Vagina (tissue), 2 donors: ENCODE measurements around the gene F8. TPM values are rescaled to one million over a fixed set of nuclear protein-coding genes. Genes with fewer than 3 reads are reported as not detected.

Source experiments
- DNase-seq, 2 donors: peaks; one replicate each; pipeline ENCODE4 v3.0.0-alpha.2; 2017; ENCODE audit errors: extremely low spot score in 2 of 2
- H3K27ac ChIP-seq: fragments of 200-600 bp; sonication (generic); one replicate; pipeline ENCODE4 v1.5.1; 2019
- H3K27me3 ChIP-seq: fragments of 200-600 bp; sonication (generic); one replicate; pipeline ENCODE4 v1.5.1; 2019
- H3K36me3 ChIP-seq, 2 donors: fragments of 200-600 bp; sonication (generic); one replicate each; pipeline ENCODE4 v1.5.1; 2017 to 2019
- H3K4me1 ChIP-seq: fragments of 200-600 bp; sonication (generic); one replicate; pipeline ENCODE4 v1.5.1; 2019
- H3K4me3 ChIP-seq, 2 donors: fragments of 200-600 bp; sonication (generic); 1 replicate in 1 of 2; 2 replicates in 1 of 2; pipeline ENCODE4 v1.5.1; 2016 to 2019
- H3K9me3 ChIP-seq: fragments of 200-600 bp; sonication (generic); one replicate; pipeline ENCODE4 v1.5.1; 2019
- POLR2A ChIP-seq, 2 donors: fragments of 450-650 bp; IDR thresholded peaks; one replicate each; pipeline ENCODE4 v1.6.1; 2017; ENCODE audit warnings: antibody characterized with exemption in 2 of 2, mild to moderate bottlenecking in 2 of 2, moderate library complexity in 2 of 2
- POLR2AphosphoS5 ChIP-seq, 2 donors: sonication (generic); formaldehyde crosslinking; IDR thresholded peaks; one replicate each; pipeline ENCODE4 v1.9.0; 2017; ENCODE audit warnings: antibody characterized with exemption in 2 of 2, mild to moderate bottlenecking in 2 of 2, low read depth in 1 of 2; ENCODE audit not compliant: insufficient read depth in 1 of 2
- intact Hi-C: fragments of 100-400 bp; cut with DNase I; formaldehyde crosslinking; loops from one replicate; pipeline ENCODE4 v1.15.1; 2023
- total RNA-seq: library from RNA; depleted of rRNA; stranded (reverse); fragments of >200 nt; gene quantifications from one replicate; pipeline ENCODE4 v1.2.3, GENCODE V29; 2016
- TF ChIP-seq, protein P1 (sequence below), 3 experiments: fragments of 450-650 bp in 2 of 3; fragments of 200-600 bp in 1 of 3; sonication (generic) in 1 of 3; IDR thresholded peaks; one replicate each; pipeline ENCODE4 v1.5.1; 2017 to 2019; ENCODE audit warnings: antibody characterized with exemption in 3 of 3, mild to moderate bottlenecking in 2 of 3, moderate library complexity in 2 of 3

The F8 gene
- total RNA-seq, 1 donor from 2014 or later = 5.4 TPM

DNA sequence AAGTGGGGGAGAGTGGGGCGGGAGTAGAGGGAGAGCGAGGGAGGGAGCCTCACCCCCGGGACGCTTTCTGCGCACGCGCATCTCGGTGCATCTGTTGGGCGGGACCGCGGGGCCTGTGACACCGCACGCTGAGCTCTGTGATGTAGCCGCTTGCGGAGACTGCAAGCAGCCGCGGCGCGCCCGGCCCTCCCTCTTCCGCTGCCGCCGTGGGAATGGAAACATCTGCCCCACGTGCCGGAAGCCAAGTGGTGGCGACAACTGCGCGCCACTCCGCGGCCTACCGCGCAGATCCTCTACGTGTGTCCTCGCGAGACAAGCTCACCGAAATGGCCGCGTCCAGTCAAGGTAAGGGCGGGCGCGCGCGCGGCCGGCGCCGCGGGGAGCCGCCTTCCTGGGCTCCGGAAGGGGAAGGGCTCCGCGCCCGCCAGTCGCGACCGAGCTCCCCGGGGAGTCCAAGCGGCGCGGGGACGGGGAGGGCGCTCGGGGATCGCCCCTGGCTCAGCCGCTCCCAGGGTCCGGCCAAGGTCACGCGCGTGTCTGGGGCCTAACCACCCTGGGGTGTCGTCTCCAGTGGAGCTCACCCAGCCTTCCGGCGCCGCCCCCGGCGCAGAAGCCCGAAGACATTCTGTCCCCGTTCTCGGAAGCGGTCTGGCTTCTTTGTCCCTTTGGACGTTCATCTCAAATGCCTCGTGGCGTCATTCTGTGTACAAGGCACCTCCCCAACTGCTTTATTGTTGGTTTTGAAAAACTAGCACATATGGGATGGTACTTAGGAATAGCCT, 4.4 kb upstream of the F8 start, which contains the start of gene FUNDC2:
Gene FUNDC2, plus strand, starts transcription at position 118 of the 782 bp plus-strand sequence. Its CDS starts 95 bp downstream, at position 213.
- H3K9me3 ChIP-seq = no peaks in the 10 kb centered on the region
- intact Hi-C loops = loop anchor here (5.0 kb wide), 1 partner anchor 45 kb away; the partner anchor contains the start of genes BRCC3, CMC4 and MTCP1

DNA sequence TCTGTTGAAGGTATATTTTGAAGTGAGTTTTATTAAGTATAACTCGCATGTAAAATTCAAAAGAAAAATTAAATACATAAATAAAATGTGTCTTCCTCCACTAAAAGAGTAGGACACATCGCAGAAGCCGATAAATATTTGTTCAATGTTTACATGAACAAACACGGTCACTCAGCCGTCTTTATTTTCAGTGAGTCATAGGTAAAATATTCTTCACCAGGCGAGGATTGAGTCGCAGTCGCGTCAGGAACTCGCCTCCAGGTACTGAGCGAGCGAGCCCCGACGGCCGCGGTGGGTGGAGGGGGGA, 3.9 kb upstream of the F8 start:
- Histone ChIP-seq H3K27ac (peak overlapping the region; percentile 89), H3K4me1 (no peaks in the 10 kb centered on the region), H3K27me3 (no peaks in the 10 kb centered on the region), H3K9me3 (no peaks in the 10 kb centered on the region), H3K4me3 (peak overlapping the region; percentile 52 to 59), H3K36me3 (no peaks in the 10 kb centered on the region)
- intact Hi-C loops = loop anchor here (5.0 kb wide), 1 partner anchor 46 kb away; the partner anchor contains the start of genes BRCC3, CMC4 and MTCP1
- no peak for DNase-seq
- TF ChIP-seq, protein P1, sequence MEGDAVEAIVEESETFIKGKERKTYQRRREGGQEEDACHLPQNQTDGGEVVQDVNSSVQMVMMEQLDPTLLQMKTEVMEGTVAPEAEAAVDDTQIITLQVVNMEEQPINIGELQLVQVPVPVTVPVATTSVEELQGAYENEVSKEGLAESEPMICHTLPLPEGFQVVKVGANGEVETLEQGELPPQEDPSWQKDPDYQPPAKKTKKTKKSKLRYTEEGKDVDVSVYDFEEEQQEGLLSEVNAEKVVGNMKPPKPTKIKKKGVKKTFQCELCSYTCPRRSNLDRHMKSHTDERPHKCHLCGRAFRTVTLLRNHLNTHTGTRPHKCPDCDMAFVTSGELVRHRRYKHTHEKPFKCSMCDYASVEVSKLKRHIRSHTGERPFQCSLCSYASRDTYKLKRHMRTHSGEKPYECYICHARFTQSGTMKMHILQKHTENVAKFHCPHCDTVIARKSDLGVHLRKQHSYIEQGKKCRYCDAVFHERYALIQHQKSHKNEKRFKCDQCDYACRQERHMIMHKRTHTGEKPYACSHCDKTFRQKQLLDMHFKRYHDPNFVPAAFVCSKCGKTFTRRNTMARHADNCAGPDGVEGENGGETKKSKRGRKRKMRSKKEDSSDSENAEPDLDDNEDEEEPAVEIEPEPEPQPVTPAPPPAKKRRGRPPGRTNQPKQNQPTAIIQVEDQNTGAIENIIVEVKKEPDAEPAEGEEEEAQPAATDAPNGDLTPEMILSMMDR (IDR thresholded peaks at IDR 0.05) = no peak

More for the DNA sequence above, 4.4 kb upstream of the F8 start, which contains the start of gene FUNDC2:
- H3K4me3 ChIP-seq = peak within 1 kb of the TSS; percentile 52 to 59
- H3K27me3 ChIP-seq = no peaks in the 10 kb centered on the region
- no peaks in the 10 kb centered on the region for H3K4me1 ChIP-seq
- peak in 1 of 2 donors; percentile 94 for DNase-seq
- H3K27ac ChIP-seq = peak within 1 kb of the TSS; percentile 89
- H3K36me3 ChIP-seq = no peaks in the 10 kb centered on the region
- TF ChIP-seq, protein P1 (IDR thresholded peaks at IDR 0.05) = no peak
- TF ChIP-seq POLR2AphosphoS5 (IDR thresholded peaks at IDR 0.05; ENCODE audit: insufficient read depth in 1 of 2, low read depth in 1 of 2) = peak in 1 of 2 donors; percentile 80
- peak in 1 of 2 donors; percentile 44 for TF ChIP-seq POLR2A (IDR thresholded peaks at IDR 0.05)

DNA sequence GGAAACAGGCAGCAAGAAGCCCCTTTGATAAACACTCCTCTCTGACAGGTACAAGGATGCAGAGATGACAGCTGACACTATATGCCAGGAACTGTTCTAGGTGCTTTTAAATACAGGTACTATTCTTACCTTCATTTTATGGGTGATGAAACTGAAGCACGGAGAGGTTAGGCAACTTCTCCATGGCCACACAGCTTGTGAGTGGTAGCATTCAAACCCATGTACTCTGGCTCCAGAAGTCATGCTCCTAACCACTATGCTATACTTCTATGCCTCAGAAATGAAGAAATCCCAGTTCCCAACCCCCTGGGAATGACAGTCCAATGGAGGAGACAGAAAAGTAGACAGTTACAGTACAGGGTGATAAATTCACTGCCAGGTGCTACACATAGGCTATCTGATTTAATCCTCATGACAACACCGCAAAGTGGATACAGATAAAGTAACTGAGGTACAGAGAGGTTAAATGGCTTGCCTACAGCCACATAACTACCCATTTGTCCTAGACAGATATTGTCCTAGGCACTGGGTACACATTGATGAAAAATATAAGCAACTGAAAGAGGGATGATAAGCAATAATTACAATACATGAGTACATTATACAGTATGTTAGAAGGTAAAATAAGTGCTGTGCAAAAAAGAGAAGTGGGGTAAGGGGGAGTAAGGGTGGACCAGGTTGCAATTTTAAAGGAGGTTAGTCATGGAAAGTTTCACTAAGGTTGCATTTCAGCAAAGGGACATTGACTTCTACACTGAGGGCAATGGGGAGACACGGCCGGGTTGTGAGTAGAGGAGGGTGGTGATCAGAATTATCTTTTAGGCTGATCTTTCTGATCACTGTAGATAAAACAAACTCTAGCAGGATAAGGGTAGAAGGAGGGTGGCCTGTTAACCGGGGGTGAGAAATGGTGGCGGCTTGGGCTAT, 1.6 kb upstream of the F8 start:
- Histone ChIP-seq H3K4me1 (no peaks in the 10 kb centered on the region), H3K4me3 (no peak overlapping the region), H3K36me3 (no peaks in the 10 kb centered on the region), H3K27ac (no peak overlapping the region), H3K9me3 (no peaks in the 10 kb centered on the region), H3K27me3 (no peaks in the 10 kb centered on the region)
- TF ChIP-seq POLR2AphosphoS5 (IDR thresholded peaks at IDR 0.05; ENCODE audit: insufficient read depth in 1 of 2, low read depth in 1 of 2) (no peak), POLR2A (IDR thresholded peaks at IDR 0.05) (no peak)
- TF ChIP-seq, protein P1 (IDR thresholded peaks at IDR 0.05) = no peak
- intact Hi-C loops = no loop called here
- no peak for DNase-seq

DNA sequence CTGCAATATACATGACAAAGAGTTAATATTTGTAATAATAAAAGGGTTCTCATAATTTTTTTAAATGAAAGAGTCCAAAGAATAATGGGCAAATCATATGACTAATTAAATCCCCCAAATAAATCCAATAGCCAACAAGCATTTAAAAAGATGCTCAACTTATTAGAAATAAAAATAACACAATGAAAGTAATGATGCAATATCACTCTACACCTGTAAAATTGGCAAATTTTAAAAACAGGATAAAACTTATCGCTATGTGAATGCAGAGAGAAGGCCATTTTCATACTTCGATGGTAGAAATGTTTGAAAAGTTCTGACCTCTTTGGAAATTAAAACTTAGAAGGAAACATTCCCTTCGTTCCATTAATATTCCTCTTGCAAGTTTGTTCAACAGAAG, 1.9 kb downstream of the F8 start:
- Histone ChIP-seq H3K9me3 (no peaks in the 10 kb centered on the region), H3K27ac (no peak overlapping the region), H3K36me3 (no peaks in the 10 kb centered on the region), H3K27me3 (no peaks in the 10 kb centered on the region), H3K4me1 (no peaks in the 10 kb centered on the region), H3K4me3 (no peak overlapping the region)
- intact Hi-C loops = no loop called here
- no peak for DNase-seq
- TF ChIP-seq POLR2A (IDR thresholded peaks at IDR 0.05) = no peak
- TF ChIP-seq, protein P1 (IDR thresholded peaks at IDR 0.05) = no peak
- TF ChIP-seq POLR2AphosphoS5 (IDR thresholded peaks at IDR 0.05; ENCODE audit: insufficient read depth in 1 of 2, low read depth in 1 of 2) = no peak
